Astrocyte (in vitro differentiated cells and primary cell): ENCODE data around the gene TMEM74B.

Experiments used
- EZH2 ChIP-seq: IDR thresholded peaks from 2 replicates; pipeline ENCODE4 v1.6.1; 2012; ENCODE audit warnings: mild to moderate bottlenecking, low read length, inconsistent platforms; ENCODE audit not compliant: insufficient read depth
- TF ChIP-seq, protein P1 (sequence below): IDR thresholded peaks from 2 replicates; pipeline ENCODE4 v1.5.1; 2011; ENCODE audit warnings: low read depth, mild to moderate bottlenecking, inconsistent platforms, low read length, moderate library complexity; ENCODE audit not compliant: insufficient read depth

DNA sequence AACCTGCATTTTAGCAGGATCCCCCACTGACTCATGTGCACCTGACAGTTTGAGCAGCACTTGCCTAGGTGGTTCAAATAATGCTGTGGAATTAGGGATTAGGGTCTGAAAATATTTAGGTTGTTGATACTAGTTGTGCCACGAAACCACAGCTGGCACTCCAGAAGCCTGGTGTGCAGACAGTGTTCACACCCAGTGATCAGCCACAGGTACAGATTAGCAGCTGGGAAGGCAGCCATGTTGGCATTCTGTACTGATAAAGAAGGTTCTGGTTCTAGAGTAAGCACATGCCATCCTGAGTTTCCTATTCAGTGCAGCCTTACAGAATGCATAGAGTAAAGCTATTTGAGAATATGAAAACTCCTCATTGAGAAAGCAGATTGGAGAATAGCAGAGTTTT is 30.1 kb downstream of the TMEM74B start:
- TF ChIP-seq, protein P1, sequence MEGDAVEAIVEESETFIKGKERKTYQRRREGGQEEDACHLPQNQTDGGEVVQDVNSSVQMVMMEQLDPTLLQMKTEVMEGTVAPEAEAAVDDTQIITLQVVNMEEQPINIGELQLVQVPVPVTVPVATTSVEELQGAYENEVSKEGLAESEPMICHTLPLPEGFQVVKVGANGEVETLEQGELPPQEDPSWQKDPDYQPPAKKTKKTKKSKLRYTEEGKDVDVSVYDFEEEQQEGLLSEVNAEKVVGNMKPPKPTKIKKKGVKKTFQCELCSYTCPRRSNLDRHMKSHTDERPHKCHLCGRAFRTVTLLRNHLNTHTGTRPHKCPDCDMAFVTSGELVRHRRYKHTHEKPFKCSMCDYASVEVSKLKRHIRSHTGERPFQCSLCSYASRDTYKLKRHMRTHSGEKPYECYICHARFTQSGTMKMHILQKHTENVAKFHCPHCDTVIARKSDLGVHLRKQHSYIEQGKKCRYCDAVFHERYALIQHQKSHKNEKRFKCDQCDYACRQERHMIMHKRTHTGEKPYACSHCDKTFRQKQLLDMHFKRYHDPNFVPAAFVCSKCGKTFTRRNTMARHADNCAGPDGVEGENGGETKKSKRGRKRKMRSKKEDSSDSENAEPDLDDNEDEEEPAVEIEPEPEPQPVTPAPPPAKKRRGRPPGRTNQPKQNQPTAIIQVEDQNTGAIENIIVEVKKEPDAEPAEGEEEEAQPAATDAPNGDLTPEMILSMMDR, result no peak
- TF ChIP-seq EZH2, result no peak
